Stimulated activated naive B cell treated with anti-CD40 and anti-IgM and Interleukin-4, amounts not matched to agents 10 μg/mL and 1 μg/mL and 100 μg/mL, for 72 hours (primary cell): ENCODE measurements around the gene FGFR4.

Experiments
- ATAC-seq, 2 donors: fragments of 150-1000 bp; cut with Tn5 transposase; replicated peaks; 2 replicates each; pipeline ENCODE4 v1.10.0; 2021; ENCODE audit warnings: moderate library complexity in 1 of 2
- DNase-seq: peaks from one replicate; pipeline ENCODE4 v3.0.0; 2021
- H3K27ac Mint-ChIP-seq: one replicate; pipeline ENCODE4 v1.8.0; 2022; ENCODE audit warnings: mild to moderate bottlenecking, mixed read lengths
- H3K27me3 Mint-ChIP-seq, 2 donors: one replicate each; pipeline ENCODE4 v1.8.0; 2022; ENCODE audit warnings: mixed read lengths in 2 of 2
- H3K36me3 Mint-ChIP-seq, 2 donors: one replicate each; pipeline ENCODE4 v1.8.0; 2022; ENCODE audit warnings: mixed read lengths in 2 of 2, mild to moderate bottlenecking in 1 of 2
- H3K4me1 Mint-ChIP-seq, 2 donors: one replicate each; pipeline ENCODE4 v1.8.0; 2022; ENCODE audit warnings: mixed read lengths in 2 of 2, mild to moderate bottlenecking in 1 of 2
- H3K4me3 Mint-ChIP-seq, 2 donors: one replicate each; pipeline ENCODE4 v1.8.0; 2022; ENCODE audit warnings: mild to moderate bottlenecking in 2 of 2, mixed read lengths in 2 of 2, moderate library complexity in 1 of 2
- H3K9me3 Mint-ChIP-seq, 2 donors: one replicate each; pipeline ENCODE4 v1.8.0; 2022; ENCODE audit warnings: mixed read lengths in 2 of 2, mild to moderate bottlenecking in 1 of 2

The FGFR4 gene

GRCh38 chr5:177126771-177127170, 40.1 kb downstream of the FGFR4 start:
- ATAC-seq (no peak), DNase-seq (no peak)
- no peaks in the 10 kb centered on the region for H3K9me3 Mint-ChIP-seq
- H3K27ac Mint-ChIP-seq: no peak overlapping the region
- H3K4me1 Mint-ChIP-seq: peaks cover 31 to 40% of the 10 kb centered on the region in 2 donors
- H3K36me3 Mint-ChIP-seq: no peaks in the 10 kb centered on the region
- H3K4me3 Mint-ChIP-seq: no peak overlapping the region
- no peaks in the 10 kb centered on the region for H3K27me3 Mint-ChIP-seq

GRCh38 chr5:177128551-177128981, 41.9 kb downstream of the FGFR4 start:
- no peaks in the 10 kb centered on the region for H3K9me3 Mint-ChIP-seq
- peaks cover 28 to 36% of the 10 kb centered on the region in 2 donors for H3K4me1 Mint-ChIP-seq
- ATAC-seq (no peak), DNase-seq (no peak)
- H3K36me3 Mint-ChIP-seq: no peaks in the 10 kb centered on the region
- peak overlapping the region; percentile 48 for H3K27ac Mint-ChIP-seq
- no peak overlapping the region for H3K4me3 Mint-ChIP-seq
- no peaks in the 10 kb centered on the region for H3K27me3 Mint-ChIP-seq

DNA sequence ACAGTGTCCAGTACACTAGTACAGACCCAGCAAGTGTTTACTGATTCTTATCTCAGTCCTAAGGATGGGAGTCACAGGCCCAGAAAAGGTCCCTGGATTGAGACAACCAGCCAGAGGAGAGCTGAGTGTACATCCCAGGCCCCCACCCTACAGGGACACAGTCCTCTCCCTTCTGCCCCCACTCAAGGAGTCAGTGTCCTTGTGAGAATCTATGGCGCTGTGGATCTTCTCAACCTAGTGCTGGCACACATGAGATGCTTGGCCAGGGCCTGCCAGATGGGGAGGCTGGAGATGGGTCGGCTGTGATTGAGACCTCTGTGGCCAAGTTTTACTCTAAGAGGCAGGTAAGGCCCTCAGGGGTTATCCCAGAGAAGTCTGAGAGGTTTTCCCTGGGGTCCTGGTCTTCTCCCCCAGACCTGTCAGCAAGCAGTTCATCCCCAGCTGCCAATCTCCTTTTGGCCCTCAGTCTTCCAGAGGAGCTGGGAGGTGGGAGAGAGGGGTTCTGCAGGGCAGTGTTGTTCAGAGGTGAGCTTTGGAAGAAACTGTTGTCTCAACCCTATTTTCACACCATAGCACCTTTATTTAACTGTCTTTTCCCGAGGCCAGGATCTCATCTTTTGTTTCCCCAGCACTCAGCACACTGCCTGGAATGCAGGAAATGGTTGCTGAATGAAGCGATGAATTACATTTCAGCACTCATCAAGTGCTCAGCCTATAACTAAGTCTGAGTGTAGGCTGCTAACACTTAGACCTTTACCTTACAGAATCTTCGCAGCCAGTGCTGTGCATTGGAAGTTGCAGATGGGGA, 43.7 kb downstream of the FGFR4 start:
- peaks cover 23 to 31% of the 10 kb centered on the region in 2 donors for H3K4me1 Mint-ChIP-seq
- ATAC-seq (no peak), DNase-seq (no peak)
- no peaks in the 10 kb centered on the region for H3K27me3 Mint-ChIP-seq
- H3K4me3 Mint-ChIP-seq: no peak overlapping the region
- H3K9me3 Mint-ChIP-seq: no peaks in the 10 kb centered on the region
- no peak overlapping the region for H3K27ac Mint-ChIP-seq
- peaks cover 4 to 5% of the 10 kb centered on the region in 2 donors for H3K36me3 Mint-ChIP-seq

- Mint-ChIP-seq H3K27ac (no peak overlapping the region), H3K4me3 (no peak overlapping the region), H3K27me3 (no peaks in the 10 kb centered on the region), H3K9me3 (no peaks in the 10 kb centered on the region), H3K4me1 (peaks cover 26 to 35% of the 10 kb centered on the region in 2 donors), H3K36me3 (peaks cover 7 to 8% of the 10 kb centered on the region in 2 donors)
- DNase-seq (no peak), ATAC-seq (no peak)
Measured at GRCh38 chr5:177131019-177131320, 44.3 kb downstream of the FGFR4 start.

DNA sequence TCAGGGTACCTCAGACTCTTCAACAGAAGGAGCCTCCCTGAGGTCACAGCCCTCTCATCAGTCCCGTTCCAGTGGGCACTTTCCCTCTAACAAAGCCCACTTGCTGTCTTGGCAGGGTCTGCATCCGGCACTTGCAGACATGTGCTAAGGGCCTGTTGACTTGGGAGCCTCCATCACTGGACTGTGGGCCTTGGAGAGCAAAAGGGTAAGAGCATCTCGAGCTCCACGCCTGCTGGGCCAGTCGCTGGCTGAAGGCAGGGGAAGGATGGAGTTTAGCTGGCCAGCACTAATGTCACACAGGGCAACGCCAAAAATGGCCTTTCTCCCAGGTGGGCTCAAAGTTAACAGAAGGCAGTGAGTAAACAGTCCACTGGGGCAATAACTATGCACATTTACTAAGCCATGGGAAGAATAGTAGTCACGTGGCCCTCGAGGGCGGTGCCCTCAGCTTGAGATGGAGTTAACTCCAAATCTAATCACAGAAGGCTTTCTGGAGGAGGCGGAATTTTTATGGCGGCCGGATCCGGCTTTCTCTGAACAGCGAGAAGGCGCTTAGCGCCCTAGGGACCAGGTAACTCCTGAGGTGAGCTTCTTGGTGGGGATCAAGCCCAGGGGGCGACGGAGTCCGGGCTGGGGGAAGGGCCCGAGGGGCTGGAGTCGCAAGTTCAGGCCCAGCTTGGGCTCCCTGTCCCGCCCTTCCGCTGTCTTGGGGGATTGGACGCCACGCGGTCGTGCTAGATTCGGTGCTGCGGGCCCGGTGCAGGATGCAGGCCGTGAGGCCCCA, 44.8 kb downstream of the FGFR4 start:
- Mint-ChIP-seq H3K9me3 (no peaks in the 10 kb centered on the region), H3K27me3 (no peaks in the 10 kb centered on the region), H3K27ac (peak overlapping the region; percentile 72), H3K4me3 (peak overlapping the region; percentile 30 to 53), H3K4me1 (peaks cover 26 to 38% of the 10 kb centered on the region in 2 donors), H3K36me3 (peaks cover 8 to 11% of the 10 kb centered on the region in 2 donors)
- no peak for ATAC-seq
- DNase-seq: no peak

DNA sequence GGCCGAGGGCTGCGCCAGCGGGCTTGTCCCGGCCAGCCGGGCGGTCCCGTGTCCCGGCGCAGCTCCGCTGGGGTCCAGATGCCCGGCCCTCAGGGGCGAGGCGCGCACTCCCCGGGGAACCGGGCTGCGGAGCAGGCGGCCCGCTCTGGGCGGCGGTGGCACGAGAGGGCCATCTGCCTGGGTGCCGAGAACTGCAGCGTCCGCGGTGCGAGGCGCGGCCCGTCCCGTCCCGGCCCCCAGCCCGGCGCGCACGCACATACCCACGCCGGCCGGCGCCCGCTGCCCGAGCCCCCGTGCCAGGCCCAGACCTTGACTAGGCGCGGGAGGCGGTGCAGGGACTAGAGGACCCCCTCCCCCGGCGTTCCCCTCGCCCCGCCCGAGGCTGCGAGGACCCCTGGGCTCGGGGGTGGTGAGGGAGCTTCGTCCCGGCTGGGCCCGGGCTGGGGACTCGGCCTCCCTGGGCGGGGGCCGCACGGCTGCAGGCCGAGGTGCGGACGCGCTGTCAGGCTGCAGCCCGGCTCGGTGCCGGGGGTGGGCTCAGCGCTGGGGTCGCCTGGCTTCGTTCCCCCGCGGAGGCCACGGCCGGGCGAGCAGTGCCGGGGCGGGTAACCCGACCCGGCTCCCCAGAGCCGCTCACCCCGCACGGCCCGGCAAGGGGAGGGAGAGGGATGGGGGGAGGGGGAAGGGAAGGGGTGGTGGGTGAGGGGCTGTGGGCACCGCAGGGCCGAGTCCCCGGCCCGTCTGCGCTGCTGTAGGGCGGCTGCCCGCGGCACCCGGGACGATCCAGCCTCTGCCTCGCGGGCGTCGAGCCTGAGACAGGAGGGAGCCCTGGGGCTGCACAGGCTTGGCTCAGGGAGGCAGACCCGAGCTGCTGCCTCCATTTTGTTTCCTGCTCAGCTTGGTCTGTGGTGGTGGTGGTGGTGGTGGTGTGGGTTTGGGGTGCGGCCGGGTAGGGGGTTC, 45.7 kb downstream of the FGFR4 start:
- DNase-seq: no peak

GRCh38 chr5:177133096-177133852, 46.6 kb downstream of the FGFR4 start, which contains the start of gene NSD1:
TSS of gene NSD1 (plus strand) at chr5:177133773. CDS start at chr5:177135104, 1,331 bp downstream.
- no peaks in the 10 kb centered on the region for H3K27me3 Mint-ChIP-seq
- peaks cover 26 to 42% of the 10 kb centered on the region in 2 donors for H3K4me1 Mint-ChIP-seq
- ATAC-seq (peak; percentile 75 to 79), DNase-seq (peak; percentile 86)
- no peaks in the 10 kb centered on the region for H3K9me3 Mint-ChIP-seq
- H3K4me3 Mint-ChIP-seq: peak within 1 kb of the TSS; percentile 89 to 91
- H3K36me3 Mint-ChIP-seq: peaks cover 12 to 14% of the 10 kb centered on the region in 2 donors
- H3K27ac Mint-ChIP-seq: peak within 1 kb of the TSS; percentile 93

More for the DNA sequence above, 45.7 kb downstream of the FGFR4 start:
- Mint-ChIP-seq H3K36me3 (peaks cover 12% of the 10 kb centered on the region in 2 donors), H3K27ac (peak overlapping the region; percentile 90), H3K4me3 (peak overlapping the region; percentile 78 to 91), H3K4me1 (peaks cover 28 to 44% of the 10 kb centered on the region in 2 donors), H3K9me3 (no peaks in the 10 kb centered on the region), H3K27me3 (no peaks in the 10 kb centered on the region)
- peak; percentile 31 to 38 for ATAC-seq

GRCh38 chr5:177133853-177134696, 47.4 kb downstream of the FGFR4 start:
- peak overlapping the region; percentile 93 for H3K27ac Mint-ChIP-seq
- H3K27me3 Mint-ChIP-seq: no peaks in the 10 kb centered on the region
- no peaks in the 10 kb centered on the region for H3K9me3 Mint-ChIP-seq
- H3K4me3 Mint-ChIP-seq: peak overlapping the region; percentile 89 to 91
- DNase-seq (peak; percentile 35), ATAC-seq (peak; percentile 35 to 38)
- peaks cover 12 to 14% of the 10 kb centered on the region in 2 donors for H3K36me3 Mint-ChIP-seq
- H3K4me1 Mint-ChIP-seq: peaks cover 19 to 34% of the 10 kb centered on the region in 2 donors

GRCh38 chr5:177134697-177135225, 48.0 kb downstream of the FGFR4 start:
- H3K9me3 Mint-ChIP-seq: no peaks in the 10 kb centered on the region
- ATAC-seq (no peak), DNase-seq (no peak)
- peaks cover 12 to 31% of the 10 kb centered on the region in 2 donors for H3K4me1 Mint-ChIP-seq
- H3K27ac Mint-ChIP-seq: peak overlapping the region; percentile 93
- H3K36me3 Mint-ChIP-seq: peaks cover 15 to 17% of the 10 kb centered on the region in 2 donors
- peak overlapping the region; percentile 89 to 91 for H3K4me3 Mint-ChIP-seq
- no peaks in the 10 kb centered on the region for H3K27me3 Mint-ChIP-seq

- H3K9me3 Mint-ChIP-seq: no peaks in the 10 kb centered on the region
- no peak overlapping the region for H3K27ac Mint-ChIP-seq
- DNase-seq (no peak), ATAC-seq (no peak)
- peaks cover 24 to 55% of the 10 kb centered on the region in 2 donors for H3K4me1 Mint-ChIP-seq
- H3K36me3 Mint-ChIP-seq: peaks cover 39 to 42% of the 10 kb centered on the region in 2 donors
- no peak overlapping the region for H3K4me3 Mint-ChIP-seq
- H3K27me3 Mint-ChIP-seq: no peaks in the 10 kb centered on the region
Measured at GRCh38 chr5:177140312-177140711, 53.6 kb downstream of the FGFR4 start.

DNA sequence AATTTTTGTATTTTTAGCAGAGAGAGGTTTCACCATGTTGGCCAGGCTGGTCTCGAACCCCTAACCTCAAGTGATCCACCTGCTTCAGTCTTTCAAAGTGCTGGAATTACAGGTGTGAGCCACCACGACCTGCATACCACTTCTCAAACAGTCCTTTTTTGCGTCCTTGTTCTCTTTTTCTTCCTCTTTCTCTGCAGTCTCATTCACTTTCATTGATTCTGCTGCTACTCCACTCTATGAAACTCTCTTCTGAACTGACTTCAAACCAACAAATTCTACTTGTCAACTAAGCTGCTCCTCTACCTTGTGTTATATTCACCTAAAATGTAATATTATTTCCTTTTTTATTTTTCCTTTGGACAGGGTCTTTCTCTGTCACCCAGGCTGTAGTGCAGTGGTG, 54.8 kb downstream of the FGFR4 start:
- ATAC-seq (no peak), DNase-seq (no peak)
- H3K9me3 Mint-ChIP-seq: no peaks in the 10 kb centered on the region
- H3K4me1 Mint-ChIP-seq: peaks cover 21 to 47% of the 10 kb centered on the region in 2 donors
- no peak overlapping the region for H3K27ac Mint-ChIP-seq
- H3K27me3 Mint-ChIP-seq: no peaks in the 10 kb centered on the region
- H3K36me3 Mint-ChIP-seq: peaks cover 33 to 38% of the 10 kb centered on the region in 2 donors
- H3K4me3 Mint-ChIP-seq: peak overlapping the region in 1 of 2 donors; percentile 17

GRCh38 chr5:177142098-177142611, 55.4 kb downstream of the FGFR4 start:
- DNase-seq (no peak), ATAC-seq (no peak)
- no peaks in the 10 kb centered on the region for H3K9me3 Mint-ChIP-seq
- peaks cover 21 to 42% of the 10 kb centered on the region in 2 donors for H3K4me1 Mint-ChIP-seq
- H3K36me3 Mint-ChIP-seq: peaks cover 34 to 38% of the 10 kb centered on the region in 2 donors
- no peak overlapping the region for H3K4me3 Mint-ChIP-seq
- no peak overlapping the region for H3K27ac Mint-ChIP-seq
- no peaks in the 10 kb centered on the region for H3K27me3 Mint-ChIP-seq
